Prostate gland (tissue), 2 donors: ENCODE measurements around the gene TFB2M. TPM values are rescaled to one million over a fixed set of nuclear protein-coding genes. Genes with fewer than 3 reads are reported as not detected.
"Not testable (repeated sequence)": the region's sequence is repeated elsewhere in the genome, so short reads cannot be mapped to it uniquely, and the experiment has no call there.

Source experiments
- DNase-seq: peaks from one replicate; pipeline ENCODE4 v3.0.0-alpha.2; 2019; ENCODE audit warnings: low spot score
- H3K27ac ChIP-seq, 2 donors: fragments of 200-600 bp; sonication (generic); 2 replicates each; pipeline ENCODE4 v1.5.1; 2017 to 2019
- H3K27me3 ChIP-seq: fragments of 200-600 bp; sonication (generic); replicated peaks from 2 replicates; pipeline ENCODE4 v1.5.1; 2019; ENCODE audit not compliant: insufficient read depth
- H3K36me3 ChIP-seq, 2 donors: fragments of 200-600 bp; sonication (generic); 1 replicate in 1 of 2; 2 replicates in 1 of 2; pipeline versions ENCODE4 v1.5.1 to v1.8.1; 2017 to 2019
- H3K4me1 ChIP-seq: fragments of 200-600 bp; sonication (generic); replicated peaks from 2 replicates; pipeline ENCODE4 v1.5.1; 2019
- H3K4me3 ChIP-seq, 2 donors: fragments of 200-600 bp; sonication (generic); 2 replicates each; pipeline ENCODE4 v1.5.1; 2017 to 2019
- H3K9me3 ChIP-seq: fragments of 200-600 bp; sonication (generic); 2 replicates; pipeline ENCODE4 v1.5.1; 2017
- POLR2A ChIP-seq: fragments of 450-650 bp; IDR thresholded peaks from one replicate; pipeline ENCODE4 v1.6.1; 2016; ENCODE audit warnings: antibody characterized with exemption, mild to moderate bottlenecking
- POLR2AphosphoS5 ChIP-seq: sonication (generic); formaldehyde crosslinking; IDR thresholded peaks from one replicate; pipeline ENCODE4 v1.6.1; 2017; ENCODE audit warnings: antibody characterized with exemption
- WGBS: methylation state at CpG from one replicate; pipeline ENCODE4 v1.1.5; 2018; 5-methylcytosine and 5-hydroxymethylcytosine counted together
- intact Hi-C: fragments of 100-400 bp; cut with DNase I; formaldehyde crosslinking; loops from one replicate; pipeline ENCODE4 v1.14.2; 2022
- total RNA-seq, 2 donors: library from RNA; depleted of rRNA; stranded (reverse); fragments of >200 nt; gene quantifications; one replicate each; pipeline ENCODE4 v1.1.0, GENCODE V29; 2016
- TF ChIP-seq, protein P1 (sequence below), 4 experiments: fragments of 200-600 bp in 2 of 4; fragments of 450-650 bp in 2 of 4; sonication (generic) in 2 of 4; IDR thresholded peaks; 1 replicate in 3 of 4; 2 replicates in 1 of 4; pipeline ENCODE4 v1.5.1; 2016 to 2019; ENCODE audit warnings: antibody characterized with exemption in 4 of 4, mild to moderate bottlenecking in 2 of 4, moderate library complexity in 2 of 4

The TFB2M gene
- total RNA-seq, 2 donors from 2014 or later, result 10.3 to 15.1 TPM

DNA sequence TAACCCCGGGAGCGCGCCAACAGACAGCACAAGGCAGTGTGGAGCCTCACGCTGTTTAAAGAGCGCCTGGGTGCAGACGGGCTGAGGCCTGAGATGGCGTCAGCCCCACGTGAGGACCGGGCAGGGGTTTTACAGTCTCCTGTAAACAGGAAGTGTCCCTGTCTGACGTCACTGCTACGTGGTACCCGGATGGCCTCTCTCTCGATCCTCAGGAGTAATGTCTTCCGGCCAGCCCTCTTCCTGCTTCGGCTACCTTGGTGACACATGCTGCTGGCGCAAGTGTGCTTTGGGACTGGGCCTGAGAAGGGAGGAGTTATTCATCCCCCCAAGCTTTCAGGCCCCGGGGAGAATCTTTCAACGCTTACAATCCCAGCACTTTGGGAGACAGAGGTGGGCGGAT, 41.4 kb upstream of the TFB2M start:
- Histone ChIP-seq H3K27ac (no peak overlapping the region), H3K9me3 (no peaks in the 10 kb centered on the region), H3K36me3 (no peaks in the 10 kb centered on the region), H3K4me1 (no peaks in the 10 kb centered on the region), H3K4me3 (no peak overlapping the region), H3K27me3 (no peaks in the 10 kb centered on the region)
- intact Hi-C loops, result no loop called here
- WGBS, result 92% methylated on average over 19 of the region's 19 CpGs
- no peak for DNase-seq
- TF ChIP-seq POLR2A, result no peak
- TF ChIP-seq, protein P1, sequence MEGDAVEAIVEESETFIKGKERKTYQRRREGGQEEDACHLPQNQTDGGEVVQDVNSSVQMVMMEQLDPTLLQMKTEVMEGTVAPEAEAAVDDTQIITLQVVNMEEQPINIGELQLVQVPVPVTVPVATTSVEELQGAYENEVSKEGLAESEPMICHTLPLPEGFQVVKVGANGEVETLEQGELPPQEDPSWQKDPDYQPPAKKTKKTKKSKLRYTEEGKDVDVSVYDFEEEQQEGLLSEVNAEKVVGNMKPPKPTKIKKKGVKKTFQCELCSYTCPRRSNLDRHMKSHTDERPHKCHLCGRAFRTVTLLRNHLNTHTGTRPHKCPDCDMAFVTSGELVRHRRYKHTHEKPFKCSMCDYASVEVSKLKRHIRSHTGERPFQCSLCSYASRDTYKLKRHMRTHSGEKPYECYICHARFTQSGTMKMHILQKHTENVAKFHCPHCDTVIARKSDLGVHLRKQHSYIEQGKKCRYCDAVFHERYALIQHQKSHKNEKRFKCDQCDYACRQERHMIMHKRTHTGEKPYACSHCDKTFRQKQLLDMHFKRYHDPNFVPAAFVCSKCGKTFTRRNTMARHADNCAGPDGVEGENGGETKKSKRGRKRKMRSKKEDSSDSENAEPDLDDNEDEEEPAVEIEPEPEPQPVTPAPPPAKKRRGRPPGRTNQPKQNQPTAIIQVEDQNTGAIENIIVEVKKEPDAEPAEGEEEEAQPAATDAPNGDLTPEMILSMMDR (IDR thresholded peaks at IDR 0.05), result no peak
- TF ChIP-seq POLR2AphosphoS5, result no peak

DNA sequence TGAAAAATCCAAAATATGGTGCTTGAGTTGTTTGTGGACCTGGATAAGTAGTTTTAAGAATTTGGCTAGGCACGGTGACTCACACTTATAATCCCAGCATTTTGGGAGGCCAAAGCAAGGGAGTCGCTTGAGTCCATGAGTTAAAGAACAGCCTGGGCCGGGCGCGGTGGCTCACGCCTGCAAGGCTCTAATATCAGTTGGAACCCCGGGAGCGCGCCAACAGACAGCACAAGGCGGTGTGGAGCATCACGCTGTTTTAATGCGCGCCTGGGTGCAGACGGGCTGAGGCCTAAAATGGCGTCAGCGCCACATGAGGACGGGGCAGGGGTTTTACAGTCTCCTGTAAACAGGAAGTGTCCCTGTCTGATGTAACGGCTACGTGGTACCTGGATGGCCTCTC, 39.2 kb upstream of the TFB2M start:
- H3K36me3 ChIP-seq, DNase-seq, intact Hi-C loops, H3K27me3 ChIP-seq, H3K9me3 ChIP-seq, H3K4me3 ChIP-seq, H3K27ac ChIP-seq, H3K4me1 ChIP-seq: not testable (repeated sequence)
- 96% methylated on average over 19 of the region's 19 CpGs for WGBS

DNA sequence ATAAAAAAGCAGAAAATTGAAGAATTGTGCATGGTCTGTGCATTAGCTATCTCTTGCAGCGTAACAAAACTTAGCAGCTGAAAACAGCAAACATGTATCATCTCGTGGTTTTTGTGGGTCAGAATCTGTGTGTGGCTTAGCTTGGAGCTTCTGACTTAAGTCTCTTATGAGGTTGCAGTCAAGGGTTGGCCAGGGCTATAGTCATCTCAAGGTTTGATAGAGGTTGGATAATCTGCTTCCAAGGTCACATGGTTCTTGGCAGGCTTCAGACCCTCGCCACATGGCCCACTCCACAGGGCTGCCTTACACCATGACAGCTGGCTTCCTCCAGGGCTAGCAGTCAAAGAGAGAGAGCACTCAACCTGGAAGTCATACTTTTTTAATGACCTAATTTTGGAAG, 36.1 kb upstream of the TFB2M start:
- no peaks in the 10 kb centered on the region for H3K36me3 ChIP-seq
- no peaks in the 10 kb centered on the region for H3K27me3 ChIP-seq
- H3K27ac ChIP-seq, result no peak overlapping the region
- intact Hi-C loops, result no loop called here
- TF ChIP-seq POLR2AphosphoS5, result no peak
- TF ChIP-seq, protein P1 (IDR thresholded peaks at IDR 0.05), result no peak
- no peak for TF ChIP-seq POLR2A
- no peak for DNase-seq
- H3K4me3 ChIP-seq, result no peak overlapping the region
- H3K9me3 ChIP-seq, result no peaks in the 10 kb centered on the region
- 87% methylated on average over 3 of the region's 3 CpGs for WGBS
- H3K4me1 ChIP-seq, result no peaks in the 10 kb centered on the region

DNA sequence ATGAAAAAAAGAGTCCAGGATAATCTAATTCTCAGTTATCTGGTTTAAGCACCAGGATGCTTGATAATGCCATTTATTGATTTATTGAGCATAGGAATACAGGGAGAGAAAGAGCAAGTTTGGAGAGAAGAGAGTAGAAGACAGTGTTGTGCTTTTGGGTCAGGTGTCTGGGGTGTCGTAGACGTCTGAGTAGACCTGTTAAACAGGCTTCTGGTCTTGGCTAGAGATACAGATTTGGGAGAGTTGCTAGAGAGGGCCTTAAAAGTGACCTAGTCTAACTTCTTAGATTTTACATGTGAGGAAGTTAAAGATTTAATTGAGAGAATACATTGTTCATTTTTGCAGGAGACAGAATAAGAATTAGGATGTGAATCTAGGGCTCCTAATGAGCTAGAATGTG, 34.5 kb upstream of the TFB2M start:
- Histone ChIP-seq H3K9me3 (no peaks in the 10 kb centered on the region), H3K4me3 (no peak overlapping the region), H3K27ac (no peak overlapping the region), H3K36me3 (no peaks in the 10 kb centered on the region), H3K4me1 (no peaks in the 10 kb centered on the region), H3K27me3 (no peaks in the 10 kb centered on the region)
- 39% methylated on average over 2 of the region's 2 CpGs for WGBS
- DNase-seq, result peak; percentile 17
- intact Hi-C loops, result no loop called here
- TF ChIP-seq, protein P1 (IDR thresholded peaks at IDR 0.05), result no peak
- TF ChIP-seq POLR2AphosphoS5 (no peak), POLR2A (no peak)

DNA sequence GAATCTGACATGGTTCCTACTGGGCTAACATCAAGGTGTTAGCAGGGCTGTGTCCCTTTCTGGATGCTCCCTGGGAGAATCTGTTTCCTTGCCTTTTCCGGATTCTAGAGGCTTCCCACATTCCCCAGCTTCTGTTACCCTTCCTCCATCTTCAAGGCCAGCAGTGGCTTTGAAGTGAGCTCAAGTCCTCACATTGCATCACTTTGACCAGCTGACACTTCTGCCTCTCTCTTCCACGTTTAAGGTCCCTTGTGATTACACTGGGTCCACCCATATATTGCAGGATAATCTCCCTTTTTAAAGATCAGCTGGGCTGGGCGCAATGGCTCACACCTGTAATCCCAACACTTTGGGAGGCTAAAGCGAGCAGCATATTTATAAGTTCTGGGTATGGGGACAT, 33.3 kb upstream of the TFB2M start:
- H3K4me3 ChIP-seq, result no peak overlapping the region
- intact Hi-C loops, result no loop called here
- no peaks in the 10 kb centered on the region for H3K4me1 ChIP-seq
- TF ChIP-seq POLR2AphosphoS5 (no peak), POLR2A (no peak)
- TF ChIP-seq, protein P1 (IDR thresholded peaks at IDR 0.05), result no peak
- H3K36me3 ChIP-seq, result no peaks in the 10 kb centered on the region
- no peaks in the 10 kb centered on the region for H3K27me3 ChIP-seq
- H3K27ac ChIP-seq, result no peak overlapping the region
- H3K9me3 ChIP-seq, result no peaks in the 10 kb centered on the region
- WGBS, result 86% methylated on average over 4 of the region's 4 CpGs
- DNase-seq, result no peak
